Breast epithelium (tissue), 3 donors: ENCODE measurements around the gene GTF2I.

Experiments used
- CTCF ChIP-seq, 3 donors: fragments of 450-650 bp; IDR thresholded peaks; one replicate each; pipeline ENCODE4 v1.5.1; 2016 to 2017; ENCODE audit warnings: antibody characterized with exemption in 3 of 3, mild to moderate bottlenecking in 3 of 3, moderate library complexity in 3 of 3
- POLR2A ChIP-seq: fragments of 450-650 bp; IDR thresholded peaks from one replicate; pipeline ENCODE4 v1.6.1; 2016; ENCODE audit warnings: antibody characterized with exemption, mild to moderate bottlenecking, moderate library complexity
- POLR2AphosphoS5 ChIP-seq, 3 donors: sonication (generic); formaldehyde crosslinking; IDR thresholded peaks; one replicate each; pipeline ENCODE4 v1.6.1; 2017; ENCODE audit warnings: antibody characterized with exemption in 3 of 3

GRCh38 chr7:74656837-74657691 is 454 bp upstream of the GTF2I start:
- no peak for TF ChIP-seq POLR2A
- no peak for TF ChIP-seq CTCF (IDR thresholded peaks at IDR 0.05)
- TF ChIP-seq POLR2AphosphoS5 (IDR thresholded peaks at IDR 0.05) = peak; percentile 39 to 42 (median 41)
